Keratinocyte (primary cell): ENCODE data around the gene CYP4F8. TPM values are rescaled to one million over a fixed set of nuclear protein-coding genes. Genes with fewer than 3 reads are reported as not detected.

ENCODE experiments used
- DNase-seq: peaks from one replicate; pipeline ENCODE4 v3.0.0-alpha.2; 2011; ENCODE audit warnings: low read depth, missing footprints, low spot score
- FAIRE-seq: peaks from 2 replicates; lab custom pipeline; 2011; peaks lifted over from hg19 to GRCh38; lab: Jason Lieb, UNC
- H2AFZ ChIP-seq: 2 replicates; pipeline ENCODE4 v1.6.0; 2012; ENCODE audit warnings: low read length, control low read depth, inconsistent platforms; ENCODE audit not compliant: control insufficient read depth
- H3K27ac ChIP-seq: 2 replicates; pipeline ENCODE4 v1.5.1; 2011; ENCODE audit warnings: low read length; ENCODE audit not compliant: control insufficient read depth, insufficient read depth
- H3K27me3 ChIP-seq: 3 replicates; pipeline ENCODE4 v1.6.0; 2011; ENCODE audit warnings: low read length; ENCODE audit not compliant: control insufficient read depth, insufficient read depth; ENCODE audit errors: extremely low read depth
- H3K36me3 ChIP-seq, 2 experiments: 2 replicates in 1 of 2; 3 replicates in 1 of 2; pipeline ENCODE4 v1.5.1; 2011; ENCODE audit warnings: low read length in 2 of 2, mild to moderate bottlenecking in 1 of 2; ENCODE audit not compliant: control insufficient read depth in 2 of 2, insufficient read depth in 2 of 2; ENCODE audit errors: extremely low read depth in 1 of 2
- H3K4me1 ChIP-seq: 3 replicates; pipeline ENCODE4 v1.5.1; 2011; ENCODE audit warnings: low read length; ENCODE audit not compliant: control insufficient read depth, insufficient read depth; ENCODE audit errors: extremely low read depth
- H3K4me2 ChIP-seq: 3 replicates; pipeline ENCODE4 v1.6.0; 2011; ENCODE audit warnings: low read depth, low read length; ENCODE audit not compliant: control insufficient read depth, insufficient read depth; ENCODE audit errors: extremely low read depth
- H3K4me3 ChIP-seq, 3 experiments: fragments of 200-600 bp in 1 of 3; sonication (generic) in 1 of 3; 2 replicates in 2 of 3; 3 replicates in 1 of 3; pipeline ENCODE4 v1.5.1; 2011 to 2016; ENCODE audit warnings: low read length in 3 of 3, mild to moderate bottlenecking in 3 of 3, control low read depth in 2 of 3, inconsistent platforms in 1 of 3, low read depth in 1 of 3, mixed read lengths in 1 of 3, mixed run types in 1 of 3, moderate library complexity in 1 of 3; ENCODE audit not compliant: control insufficient read depth in 2 of 3, insufficient read depth in 2 of 3; ENCODE audit errors: extremely low read depth in 1 of 3
- H3K79me2 ChIP-seq: 2 replicates; pipeline ENCODE4 v1.6.0; 2012; ENCODE audit warnings: low read length; ENCODE audit not compliant: control insufficient read depth, insufficient read depth
- H3K9ac ChIP-seq: 3 replicates; pipeline ENCODE4 v1.6.0; 2011; ENCODE audit warnings: low read length; ENCODE audit not compliant: control insufficient read depth, insufficient read depth; ENCODE audit errors: extremely low read depth
- H3K9me1 ChIP-seq: 3 replicates; pipeline ENCODE4 v1.6.0; 2011; ENCODE audit warnings: low read length; ENCODE audit not compliant: control insufficient read depth, insufficient read depth; ENCODE audit errors: extremely low read depth
- H3K9me3 ChIP-seq: 2 replicates; pipeline ENCODE4 v1.5.1; 2012; ENCODE audit warnings: low read depth, low read length; ENCODE audit not compliant: control insufficient read depth
- H4K20me1 ChIP-seq: 3 replicates; pipeline ENCODE4 v1.6.0; 2011; ENCODE audit warnings: low read length; ENCODE audit not compliant: control insufficient read depth, insufficient read depth; ENCODE audit errors: extremely low read depth
- EZH2 ChIP-seq: IDR thresholded peaks from one replicate; pipeline ENCODE4 v1.6.1; 2012; ENCODE audit warnings: inconsistent platforms, mild to moderate bottlenecking, low read length, moderate library complexity
- dilution Hi-C: fragments of 300-500 bp; cut with MboI; formaldehyde crosslinking; loops from one replicate; pipeline ENCODE4 v1.7.0; 2020; ENCODE audit warnings: low sequenced_read_pairs; ENCODE audit not compliant: extremely low pct_ligation_motif_present
- polyA plus RNA-seq, 5 experiments: library from polyadenylated mRNA; depleted of rRNA in 3 of 5; stranded (reverse) in 3 of 5; stranded (forward) in 1 of 5; unstranded in 1 of 5; fragments of >200 nt; gene quantifications; 1 replicate in 1 of 5; 2 replicates in 3 of 5; 3 replicates in 1 of 5; pipeline versions ENCODE4 v1.2.1 to v1.2.3, GENCODE V29; 2011 to 2012; ENCODE audit warnings: missing spikeins in 2 of 5, low read depth in 1 of 5, low replicate concordance in 1 of 5
- TF ChIP-seq, protein P1 (sequence below), 3 experiments: IDR thresholded peaks in 1 of 3; conservative IDR thresholded peaks in 1 of 3; optimal IDR thresholded peaks in 1 of 3; 2 replicates in 2 of 3; 3 replicates in 1 of 3; pipeline versions ENCODE3 to v1.5.1; 2011; ENCODE audit warnings: low read length in 3 of 3, mild to moderate bottlenecking in 3 of 3, moderate library complexity in 2 of 3, control low read depth in 1 of 3, inconsistent platforms in 1 of 3; ENCODE audit not compliant: insufficient read depth in 2 of 3; ENCODE audit errors: extremely low read depth in 1 of 3

Gene CYP4F8
- polyA plus RNA-seq, 1 donor (not counting 4 experiments of a cell fraction or from before 2014, with no cell fraction given) = not detected

DNA sequence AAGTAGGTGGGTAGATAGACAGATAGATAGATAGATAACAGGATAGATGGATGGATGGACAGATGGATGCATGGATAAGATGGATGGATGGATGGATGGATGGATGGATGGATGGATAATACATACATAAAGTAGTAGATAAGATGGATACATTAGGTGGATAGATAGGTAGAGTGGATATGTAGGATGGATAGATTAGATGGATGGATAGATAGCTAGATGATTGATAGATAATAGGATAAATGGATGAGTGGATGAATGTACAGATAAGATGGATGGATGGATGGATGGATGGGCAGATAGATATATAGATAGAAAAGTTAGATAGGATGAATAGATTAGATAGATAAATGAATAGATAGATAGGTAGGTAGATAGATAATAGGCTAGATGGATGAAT lies 27.8 kb downstream of the CYP4F8 start:
- H3K4me1 ChIP-seq = no peaks in the 10 kb centered on the region
- no peak for DNase-seq
- FAIRE-seq = no peak

DNA sequence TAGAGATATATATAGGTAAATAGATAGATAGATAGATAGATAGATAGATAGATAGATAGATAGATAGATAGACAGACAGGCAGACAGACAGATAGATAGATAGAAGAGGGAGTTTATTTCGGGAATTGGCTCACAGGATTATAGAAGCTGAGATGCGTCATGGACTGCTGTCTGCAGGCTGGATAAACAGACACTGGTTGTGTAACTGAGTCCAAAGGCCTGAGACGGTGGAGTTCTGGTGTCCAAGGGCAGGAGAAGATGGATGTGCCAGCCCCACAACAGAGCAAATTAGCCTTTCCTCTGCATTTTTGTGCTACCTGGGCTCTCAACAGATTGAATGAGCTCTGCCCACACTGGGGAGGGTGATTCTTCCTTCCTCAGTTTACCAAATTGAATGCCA lies 28.4 kb downstream of the CYP4F8 start:
- H3K4me1 ChIP-seq = no peaks in the 10 kb centered on the region
- H3K27ac ChIP-seq = no peak overlapping the region
- no peak for FAIRE-seq
- no peak overlapping the region for H3K4me3 ChIP-seq
- DNase-seq = no peak
- TF ChIP-seq EZH2 = no peak
- TF ChIP-seq, protein P1, sequence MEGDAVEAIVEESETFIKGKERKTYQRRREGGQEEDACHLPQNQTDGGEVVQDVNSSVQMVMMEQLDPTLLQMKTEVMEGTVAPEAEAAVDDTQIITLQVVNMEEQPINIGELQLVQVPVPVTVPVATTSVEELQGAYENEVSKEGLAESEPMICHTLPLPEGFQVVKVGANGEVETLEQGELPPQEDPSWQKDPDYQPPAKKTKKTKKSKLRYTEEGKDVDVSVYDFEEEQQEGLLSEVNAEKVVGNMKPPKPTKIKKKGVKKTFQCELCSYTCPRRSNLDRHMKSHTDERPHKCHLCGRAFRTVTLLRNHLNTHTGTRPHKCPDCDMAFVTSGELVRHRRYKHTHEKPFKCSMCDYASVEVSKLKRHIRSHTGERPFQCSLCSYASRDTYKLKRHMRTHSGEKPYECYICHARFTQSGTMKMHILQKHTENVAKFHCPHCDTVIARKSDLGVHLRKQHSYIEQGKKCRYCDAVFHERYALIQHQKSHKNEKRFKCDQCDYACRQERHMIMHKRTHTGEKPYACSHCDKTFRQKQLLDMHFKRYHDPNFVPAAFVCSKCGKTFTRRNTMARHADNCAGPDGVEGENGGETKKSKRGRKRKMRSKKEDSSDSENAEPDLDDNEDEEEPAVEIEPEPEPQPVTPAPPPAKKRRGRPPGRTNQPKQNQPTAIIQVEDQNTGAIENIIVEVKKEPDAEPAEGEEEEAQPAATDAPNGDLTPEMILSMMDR (optimal IDR thresholded peaks at IDR 0.05 in 1 of 3, IDR thresholded peaks at IDR 0.05 in 1 of 3, conservative IDR thresholded peaks at IDR 0.05 in 1 of 3; ENCODE audit: extremely low read depth in 1 of 3, insufficient read depth in 2 of 3, low read length in 3 of 3) = no peak
- H3K36me3 ChIP-seq = no peaks in the 10 kb centered on the region
- H3K27me3 ChIP-seq = no peaks in the 10 kb centered on the region
- no peaks in the 10 kb centered on the region for H4K20me1 ChIP-seq
- H3K9ac ChIP-seq = no peak overlapping the region
- no peaks in the 10 kb centered on the region for H3K9me1 ChIP-seq
- H3K4me2 ChIP-seq = no peak overlapping the region
- H3K79me2 ChIP-seq = no peaks in the 10 kb centered on the region
- dilution Hi-C loops = no loop called here
- H3K9me3 ChIP-seq = no peaks in the 10 kb centered on the region
- H2AFZ ChIP-seq = no peak overlapping the region

More for the DNA sequence above, 27.8 kb downstream of the CYP4F8 start:
- no peak overlapping the region for H3K4me3 ChIP-seq
- H2AFZ ChIP-seq = no peak overlapping the region
- TF ChIP-seq, protein P1 (optimal IDR thresholded peaks at IDR 0.05 in 1 of 3, IDR thresholded peaks at IDR 0.05 in 1 of 3, conservative IDR thresholded peaks at IDR 0.05 in 1 of 3; ENCODE audit: extremely low read depth in 1 of 3, insufficient read depth in 2 of 3, low read length in 3 of 3) = no peak
- TF ChIP-seq EZH2 = no peak
- H3K9ac ChIP-seq = no peak overlapping the region
- dilution Hi-C loops = no loop called here
- H3K79me2 ChIP-seq = no peaks in the 10 kb centered on the region
- no peaks in the 10 kb centered on the region for H3K9me1 ChIP-seq
- no peaks in the 10 kb centered on the region for H3K36me3 ChIP-seq
- H3K9me3 ChIP-seq = no peaks in the 10 kb centered on the region
- no peak overlapping the region for H3K4me2 ChIP-seq
- H3K27me3 ChIP-seq = no peaks in the 10 kb centered on the region
- no peaks in the 10 kb centered on the region for H4K20me1 ChIP-seq
- H3K27ac ChIP-seq = no peak overlapping the region
